TTC549 (cell line): Measurements from ENCODE around the gene CFAP77.

Experiments
- FAIRE-seq: peaks from 2 replicates; lab custom pipeline; 2012; peaks lifted over from hg19 to GRCh38; lab: Jason Lieb, UNC

CFAP77 gene

GRCh38 chr9:132408521-132408920 is 1.5 kb upstream of the CFAP77 start:
- no peak for FAIRE-seq

- FAIRE-seq: no peak
Measured at GRCh38 chr9:132410642-132411041, 631 bp downstream of the CFAP77 start.

- no peak for FAIRE-seq
Measured at GRCh38 chr9:132411091-132411508, 1.1 kb downstream of the CFAP77 start.

GRCh38 chr9:132412089-132412488 is 2.1 kb downstream of the CFAP77 start:
- no peak for FAIRE-seq

GRCh38 chr9:132413926-132414325 is 3.9 kb downstream of the CFAP77 start:
- no peak for FAIRE-seq

- no peak for FAIRE-seq
Measured at GRCh38 chr9:132414731-132415130, 4.7 kb downstream of the CFAP77 start.

GRCh38 chr9:132415181-132415580 is 5.2 kb downstream of the CFAP77 start:
- FAIRE-seq: no peak

GRCh38 chr9:132418726-132419363 is 8.8 kb downstream of the CFAP77 start:
- no peak for FAIRE-seq

GRCh38 chr9:132422574-132422973 is 12.6 kb downstream of the CFAP77 start:
- FAIRE-seq: no peak

- FAIRE-seq: no peak
Measured at GRCh38 chr9:132423503-132423902, 13.5 kb downstream of the CFAP77 start.

- FAIRE-seq: no peak
Measured at GRCh38 chr9:132424857-132425674, 15.1 kb downstream of the CFAP77 start.

GRCh38 chr9:132425675-132426062 is 15.7 kb downstream of the CFAP77 start:
- no peak for FAIRE-seq

GRCh38 chr9:132426639-132427414 is 16.8 kb downstream of the CFAP77 start:
- no peak for FAIRE-seq

GRCh38 chr9:132430998-132431397 is 21.0 kb downstream of the CFAP77 start:
- FAIRE-seq: no peak

- no peak for FAIRE-seq
Measured at GRCh38 chr9:132434881-132435280, 24.9 kb downstream of the CFAP77 start.

GRCh38 chr9:132439153-132439552 is 29.1 kb downstream of the CFAP77 start:
- FAIRE-seq: no peak

- no peak for FAIRE-seq
Measured at GRCh38 chr9:132440735-132441134, 30.7 kb downstream of the CFAP77 start.

GRCh38 chr9:132441404-132441803 is 31.4 kb downstream of the CFAP77 start:
- FAIRE-seq: no peak

GRCh38 chr9:132443951-132444607 is 34.1 kb downstream of the CFAP77 start:
- no peak for FAIRE-seq

- no peak for FAIRE-seq
Measured at GRCh38 chr9:132446887-132447286, 36.9 kb downstream of the CFAP77 start.

- FAIRE-seq: no peak
Measured at GRCh38 chr9:132447346-132447745, 37.3 kb downstream of the CFAP77 start.

- no peak for FAIRE-seq
Measured at GRCh38 chr9:132447902-132448301, 37.9 kb downstream of the CFAP77 start.

GRCh38 chr9:132451276-132451675 is 41.3 kb downstream of the CFAP77 start:
- FAIRE-seq: no peak
